Stimulated activated CD8-positive, alpha-beta memory T cell treated with anti-CD3 and anti-CD28 coated beads, Interleukin-7, amount 100 ng/mL, for 4 hours (primary cell): ENCODE measurements around the gene FOXK2.
A peak's percentile ranks its signal among the peaks of the same experiment; 100 is the strongest.
"Not testable (repeated sequence)": the region's sequence is repeated elsewhere in the genome, so short reads cannot be mapped to it uniquely, and the experiment has no call there.

Experiments
- DNase-seq, 2 donors: peaks; one replicate each; pipeline ENCODE4 v3.0.0-alpha.2; 2020; ENCODE audit warnings: low read depth in 2 of 2

Gene FOXK2

DNA sequence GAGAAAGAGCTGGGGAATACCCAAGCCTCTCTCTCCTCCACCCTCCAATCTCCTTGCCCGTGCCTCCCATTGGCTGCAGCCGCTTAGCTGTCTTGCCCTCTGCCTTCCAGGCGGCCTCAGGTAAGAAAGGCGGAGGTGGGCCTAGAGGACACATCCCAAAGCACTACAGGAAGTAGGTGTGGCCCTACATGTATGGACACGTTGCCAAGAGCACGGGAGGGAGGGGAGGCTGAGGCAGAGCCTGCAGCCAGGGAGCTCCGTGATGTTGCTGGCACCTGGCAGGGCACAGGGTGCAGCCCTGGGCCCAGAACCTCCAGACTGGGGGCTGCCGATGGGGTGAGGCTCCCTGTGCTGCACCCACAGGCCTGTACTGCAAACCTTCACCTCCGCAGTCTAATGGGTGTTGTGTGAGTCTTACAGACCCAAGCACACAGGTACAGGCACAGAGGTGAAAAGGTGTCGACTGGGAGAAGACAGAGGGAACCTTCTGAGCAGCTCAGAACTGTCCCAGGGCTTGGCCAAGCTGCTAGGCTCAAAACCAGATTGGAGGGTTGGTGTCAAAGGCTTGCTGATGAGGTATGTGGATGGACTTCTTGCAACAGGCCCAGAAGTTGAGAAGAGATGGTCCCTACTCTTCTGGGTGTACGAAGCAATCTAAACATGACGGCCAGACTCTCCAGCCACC is 23.5 kb upstream of the FOXK2 start:
- no peak for DNase-seq

DNA sequence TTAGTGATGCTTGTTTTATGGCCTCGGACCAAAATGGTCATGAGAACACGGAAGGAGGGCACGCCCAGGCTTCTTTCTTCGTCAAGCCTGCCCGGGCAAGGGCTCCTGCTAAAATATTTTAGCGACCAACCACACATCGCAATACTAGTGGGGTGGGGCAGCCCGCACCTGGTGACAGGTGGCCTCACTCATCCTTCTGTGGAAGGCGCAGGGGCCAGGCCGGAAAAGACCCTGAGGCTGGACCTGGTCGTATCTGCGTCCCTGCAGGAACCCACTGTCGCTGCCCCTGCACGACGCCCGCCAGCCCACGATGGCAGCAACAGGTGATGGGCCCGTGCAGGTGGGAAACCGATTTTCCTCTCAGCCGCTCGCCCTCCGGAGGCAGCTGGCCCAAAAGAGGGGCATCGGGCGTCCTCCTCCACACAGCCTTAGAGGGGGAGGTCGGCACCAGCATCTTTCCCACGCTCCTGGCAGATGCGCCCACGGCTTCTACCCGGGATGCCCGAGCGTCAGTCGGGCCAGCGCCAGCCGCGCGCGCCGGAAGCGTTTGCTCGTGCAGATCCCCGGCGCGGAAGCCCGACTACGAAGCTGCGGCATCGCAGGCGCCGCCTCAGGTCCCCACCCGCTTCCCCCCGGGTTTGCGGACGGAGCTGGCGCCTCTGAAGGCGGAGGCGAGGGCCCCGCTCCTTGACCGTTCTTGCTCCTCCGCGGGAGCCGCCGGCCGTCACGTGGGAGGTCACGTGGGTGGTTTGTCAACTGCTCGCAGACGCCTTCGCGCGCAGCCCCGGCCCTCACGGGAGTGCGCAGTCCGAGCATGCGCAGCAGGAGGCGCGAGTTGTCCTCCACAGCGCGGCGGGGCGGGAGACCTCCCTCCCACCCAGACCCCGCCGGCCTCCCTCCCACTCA is 22.8 kb upstream of the FOXK2 start:
- DNase-seq = peak; percentile 82 to 91

DNA sequence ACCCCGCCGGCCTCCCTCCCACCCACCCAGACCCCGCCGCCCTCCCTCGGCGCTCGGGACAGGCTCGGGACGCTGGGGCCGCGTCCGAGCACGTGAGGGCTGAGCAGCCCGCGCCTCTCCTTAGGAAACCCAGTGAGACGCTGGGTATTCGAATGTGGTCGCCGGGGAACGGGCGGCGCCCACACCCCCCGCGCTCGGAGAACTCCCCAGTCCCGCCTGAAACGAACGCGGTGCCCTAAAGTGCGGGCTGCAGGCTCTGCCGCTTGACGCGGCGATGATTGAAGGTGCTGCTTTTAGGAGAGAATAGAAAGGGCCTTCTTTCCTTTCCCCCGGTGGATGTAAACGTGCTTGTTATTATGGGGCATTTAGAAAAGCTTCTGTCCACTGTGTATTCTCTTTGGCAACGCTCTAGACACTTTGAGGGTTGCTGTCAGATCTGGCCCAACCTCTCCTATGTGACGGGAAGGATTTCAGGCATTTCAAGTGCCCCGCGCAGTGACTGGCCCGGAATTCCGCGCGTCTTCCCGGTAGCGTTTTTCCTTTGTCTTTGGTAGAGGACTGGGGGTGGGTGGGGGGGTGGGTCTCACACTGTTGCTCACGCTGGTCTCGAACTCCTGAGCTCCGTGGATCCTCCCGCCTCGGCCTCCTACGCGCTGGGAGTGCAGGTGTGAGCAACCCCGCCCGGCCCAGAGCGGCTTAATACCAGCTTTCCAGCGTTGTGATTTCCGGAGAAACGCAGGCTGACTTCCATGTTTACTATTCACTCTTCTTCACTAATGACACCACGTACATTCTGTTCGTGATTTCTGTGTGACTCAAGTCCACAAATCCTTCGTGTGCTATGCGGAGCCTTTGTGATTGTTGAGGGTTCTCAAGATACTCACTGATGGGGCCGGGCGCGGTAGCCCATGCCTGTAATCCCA is 21.8 kb upstream of the FOXK2 start:
- DNase-seq = peak in 1 of 2 donors; percentile 35

DNA sequence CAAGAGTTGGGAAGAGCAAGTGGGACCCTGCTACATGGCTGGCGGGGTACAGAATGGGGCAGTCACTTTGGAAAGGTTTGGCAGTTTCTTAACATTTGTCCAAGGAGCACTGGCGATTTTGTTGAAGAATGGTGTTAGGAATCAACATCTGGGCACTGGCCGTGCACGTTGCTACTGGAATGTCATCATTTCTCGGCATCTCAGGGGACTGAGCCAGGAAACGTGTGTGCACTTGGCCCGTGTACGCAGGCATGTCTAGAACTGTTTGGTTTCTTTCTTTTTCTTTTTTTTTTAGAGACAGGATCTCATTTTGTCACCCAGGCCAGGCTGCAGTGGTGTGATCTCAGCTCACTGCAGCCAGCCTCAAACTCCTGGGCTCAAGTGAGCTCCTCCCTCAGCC is 17.3 kb upstream of the FOXK2 start:
- no peak for DNase-seq

DNA sequence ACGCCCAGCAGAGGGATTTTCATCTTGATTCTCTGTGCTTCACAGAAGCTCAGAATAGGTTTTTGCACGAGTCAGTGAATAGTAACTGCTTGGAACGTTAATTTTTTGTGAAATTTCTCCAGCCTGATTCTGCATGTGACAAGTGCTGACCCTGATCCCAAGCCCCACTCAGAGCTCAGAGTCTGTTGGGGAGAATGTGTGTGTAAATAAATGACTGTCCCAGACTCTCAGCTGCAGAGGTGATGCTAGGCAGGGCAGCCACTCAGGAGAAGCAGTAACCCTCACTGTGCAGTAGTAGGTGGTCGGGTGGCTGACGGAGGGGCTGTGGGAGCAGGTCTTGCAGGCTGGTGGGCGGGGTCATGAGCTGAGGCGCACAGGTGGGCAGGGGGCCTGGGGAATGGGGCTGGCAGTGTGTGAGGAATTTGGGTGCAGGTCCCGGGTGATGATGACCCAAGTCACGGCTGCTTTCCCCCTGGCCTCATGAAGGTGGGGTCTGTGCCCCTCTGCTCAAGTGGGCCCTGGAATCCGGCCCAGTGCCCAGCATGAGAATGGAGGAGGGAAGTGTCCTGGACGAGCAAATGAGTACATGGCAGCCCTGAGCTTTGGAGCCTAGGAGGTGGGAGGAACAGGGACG is 16.3 kb upstream of the FOXK2 start:
- no peak for DNase-seq

DNA sequence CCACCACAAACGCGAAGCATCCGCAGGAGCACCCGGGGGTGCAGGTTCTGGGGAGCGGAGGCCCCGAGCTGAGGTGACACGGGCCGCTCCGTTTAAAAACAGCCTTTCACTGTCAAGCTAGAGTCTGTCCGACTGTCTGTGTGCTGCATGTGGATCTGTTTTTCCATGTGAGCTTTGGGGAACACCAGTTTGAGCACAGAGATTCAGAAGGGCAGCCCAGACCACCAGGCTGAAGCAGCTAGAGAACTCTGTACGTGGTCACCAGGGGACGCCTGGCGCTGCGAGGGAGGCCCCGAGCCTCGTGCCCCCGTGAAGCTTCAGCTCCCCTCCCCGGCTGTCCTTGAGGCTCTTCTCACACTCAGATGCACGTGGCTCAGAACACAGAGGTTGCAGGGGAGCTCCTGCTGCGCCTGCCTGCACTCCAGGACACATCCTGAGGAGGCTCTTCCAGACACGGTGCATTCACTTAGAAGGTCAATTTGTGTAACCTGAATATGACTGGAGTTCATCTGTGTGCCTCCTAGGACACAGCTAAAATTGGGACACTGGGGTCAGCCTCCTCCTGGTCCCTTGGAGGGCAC is 15.7 kb upstream of the FOXK2 start:
- no peak for DNase-seq

DNA sequence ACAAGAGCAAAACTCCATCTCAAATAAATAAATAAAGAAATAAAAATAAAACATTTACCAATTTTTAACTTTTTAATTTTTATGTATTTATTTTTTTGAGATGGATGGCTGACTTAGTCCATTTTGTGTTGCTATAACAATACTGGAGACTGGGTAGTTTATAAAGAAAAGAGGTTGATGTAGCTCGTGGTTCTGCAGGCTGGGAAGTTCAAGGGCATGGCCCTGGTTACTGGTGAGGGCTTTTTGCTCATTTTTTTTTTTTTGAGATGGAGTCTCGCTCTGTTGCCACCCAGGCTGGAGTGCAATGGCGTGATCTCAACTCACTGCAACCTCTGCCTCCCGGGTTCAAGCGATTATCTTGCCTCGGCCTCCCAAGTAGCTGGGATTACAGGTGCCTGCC is 14.2 kb upstream of the FOXK2 start:
- DNase-seq = no peak

DNA sequence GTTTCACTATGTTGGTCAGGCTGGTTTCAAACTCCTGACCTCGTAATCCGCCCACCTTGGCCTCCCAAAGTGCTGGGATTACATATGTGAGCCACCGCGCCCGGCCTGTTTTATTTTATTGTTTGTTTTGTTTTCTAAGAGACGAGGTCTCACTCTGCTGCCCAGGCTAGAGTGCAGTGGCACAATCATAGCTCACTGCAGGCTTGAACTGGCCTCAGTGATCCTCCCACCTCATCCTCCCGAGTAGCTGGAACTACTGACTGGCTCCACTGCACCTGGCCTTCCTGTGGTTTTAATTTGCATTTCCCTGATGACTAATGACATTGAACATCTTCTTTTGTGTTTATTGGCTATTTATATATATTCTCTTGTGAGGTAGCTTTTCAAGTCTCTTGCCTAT is 13.1 kb upstream of the FOXK2 start:
- DNase-seq = not testable (repeated sequence)

DNA sequence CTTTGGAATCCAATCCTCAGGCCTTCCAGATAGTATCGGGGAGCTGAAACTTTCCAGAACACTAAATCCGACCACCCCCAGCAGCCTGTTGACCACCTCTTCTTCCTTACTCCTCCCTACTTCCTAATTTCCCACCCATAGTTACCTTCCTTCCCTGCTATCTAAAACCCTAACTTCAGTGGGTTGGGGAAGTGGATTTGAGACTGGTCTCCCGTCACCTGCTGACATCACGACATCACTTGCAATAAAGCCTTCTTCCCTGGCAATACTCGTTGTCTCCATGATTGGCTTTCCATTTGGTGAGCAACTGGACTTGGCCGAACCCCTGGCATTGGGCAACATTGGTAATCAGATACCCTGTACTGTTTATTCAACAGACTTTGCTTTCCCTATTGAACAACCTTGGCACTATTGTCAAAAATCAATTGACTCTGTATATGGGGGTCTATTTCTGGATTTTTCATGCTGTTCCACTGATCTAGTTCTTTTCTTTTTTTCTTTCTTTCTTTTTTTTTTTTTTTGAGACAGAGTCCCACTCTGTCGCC is 11.8 kb upstream of the FOXK2 start:
- no peak for DNase-seq

DNA sequence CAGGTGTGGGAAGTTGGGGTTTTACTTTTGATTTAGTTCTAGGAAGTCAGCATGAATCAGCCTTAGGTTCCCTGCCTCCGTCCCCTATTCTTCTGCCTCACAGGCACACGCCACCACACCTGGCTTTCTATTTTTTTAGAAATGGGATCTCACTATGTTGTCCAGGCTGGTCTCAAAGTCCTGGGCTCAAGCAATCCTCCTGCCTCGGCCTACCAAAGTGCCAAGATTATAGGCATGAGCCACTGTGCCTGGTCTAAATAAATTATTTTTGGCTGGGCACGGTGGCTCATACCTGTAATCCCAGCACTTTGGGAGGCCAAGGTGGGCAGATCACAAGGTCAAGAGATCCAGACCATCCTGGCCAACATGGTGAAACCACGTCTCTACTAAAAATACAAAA is 7.9 kb upstream of the FOXK2 start:
- not testable (repeated sequence) for DNase-seq

DNA sequence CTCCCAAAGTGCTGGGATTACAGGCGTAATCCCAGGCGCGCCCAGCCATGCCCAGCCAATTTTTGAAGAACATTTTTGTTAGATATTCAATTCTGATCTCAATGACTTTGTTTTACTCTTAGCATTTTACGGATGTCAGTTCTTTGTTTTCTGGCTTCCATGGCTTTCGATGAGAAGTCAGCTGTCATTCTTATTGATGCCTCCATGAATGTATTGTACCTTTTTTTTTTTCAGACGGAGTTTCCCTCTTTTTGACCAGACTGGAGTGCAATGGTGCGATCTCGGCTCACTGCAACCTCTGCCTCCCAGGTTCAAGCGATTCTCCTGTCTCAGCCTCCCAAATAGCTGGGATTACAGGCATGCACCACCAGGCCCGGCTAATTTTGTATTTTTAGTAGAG is 5.7 kb upstream of the FOXK2 start:
- DNase-seq = not testable (repeated sequence)

DNA sequence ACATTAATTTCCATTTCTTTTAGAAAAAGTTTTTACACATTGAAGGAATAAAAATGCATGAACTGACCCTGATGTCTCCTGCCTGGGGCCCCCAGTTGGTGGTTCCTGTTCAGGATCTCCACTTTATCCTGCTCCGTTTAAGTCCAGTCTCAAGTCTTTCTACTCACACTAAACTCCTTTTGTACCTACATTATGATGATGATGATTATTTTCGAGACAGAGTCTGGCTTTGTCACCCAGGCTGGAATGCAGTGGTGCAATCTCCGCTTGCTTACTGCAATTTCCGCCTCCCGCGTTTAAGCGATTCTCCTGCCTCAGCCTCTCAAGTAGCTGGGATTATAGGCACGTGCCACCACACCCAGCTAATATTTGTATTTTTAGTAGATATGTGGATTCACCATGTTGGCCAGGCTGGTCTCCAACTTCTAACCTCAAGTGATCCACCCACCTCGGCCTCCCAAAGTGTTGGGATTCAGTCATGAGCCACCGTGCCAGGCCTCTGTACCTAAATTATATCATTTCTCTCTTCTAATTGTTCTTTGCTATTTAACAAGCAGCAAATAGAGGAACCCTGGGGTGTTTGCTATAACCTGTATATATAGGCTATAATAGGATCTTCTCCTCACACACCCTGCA is 2.2 kb upstream of the FOXK2 start:
- no peak for DNase-seq

DNA sequence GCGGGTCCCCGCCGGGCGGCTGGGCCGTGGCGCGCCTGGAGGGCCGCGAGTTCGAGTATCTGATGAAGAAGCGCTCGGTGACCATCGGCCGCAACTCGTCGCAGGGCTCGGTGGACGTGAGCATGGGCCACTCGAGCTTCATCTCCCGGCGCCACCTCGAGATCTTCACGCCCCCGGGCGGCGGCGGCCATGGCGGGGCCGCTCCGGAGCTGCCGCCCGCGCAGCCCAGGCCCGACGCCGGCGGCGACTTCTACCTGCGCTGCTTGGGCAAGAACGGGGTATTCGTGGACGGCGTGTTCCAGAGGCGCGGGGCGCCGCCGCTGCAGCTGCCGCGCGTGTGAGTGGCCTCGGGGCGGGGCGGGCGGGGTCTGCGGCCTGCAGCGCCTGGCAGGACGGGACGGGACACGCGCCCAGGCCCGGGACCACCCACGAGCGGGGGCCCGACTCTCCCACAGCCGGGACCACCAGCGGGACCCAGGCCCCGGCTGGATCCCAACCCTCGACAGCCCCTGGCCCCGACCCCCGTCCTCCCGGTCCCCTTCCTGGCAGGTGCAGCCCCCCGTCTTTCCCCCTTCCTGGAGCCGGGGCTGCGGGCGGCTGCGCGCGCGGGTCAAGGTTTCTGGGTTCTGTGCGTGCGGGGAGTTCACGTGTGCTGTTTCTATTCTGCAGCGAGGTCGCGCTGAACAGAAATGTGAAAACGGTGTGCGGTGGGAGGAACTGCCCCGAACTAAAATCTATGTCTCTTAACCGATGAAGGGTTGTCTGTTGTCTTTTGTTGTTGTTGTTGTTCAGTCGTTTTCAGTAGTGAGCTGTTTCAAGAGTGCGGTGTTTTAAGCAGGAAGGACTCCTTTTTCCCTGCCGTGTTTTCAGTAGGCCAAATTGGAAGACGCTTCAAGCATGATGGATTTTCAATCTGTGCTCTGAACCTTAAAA is 705 bp downstream of the FOXK2 start:
- DNase-seq = peak in 1 of 2 donors; percentile 25

DNA sequence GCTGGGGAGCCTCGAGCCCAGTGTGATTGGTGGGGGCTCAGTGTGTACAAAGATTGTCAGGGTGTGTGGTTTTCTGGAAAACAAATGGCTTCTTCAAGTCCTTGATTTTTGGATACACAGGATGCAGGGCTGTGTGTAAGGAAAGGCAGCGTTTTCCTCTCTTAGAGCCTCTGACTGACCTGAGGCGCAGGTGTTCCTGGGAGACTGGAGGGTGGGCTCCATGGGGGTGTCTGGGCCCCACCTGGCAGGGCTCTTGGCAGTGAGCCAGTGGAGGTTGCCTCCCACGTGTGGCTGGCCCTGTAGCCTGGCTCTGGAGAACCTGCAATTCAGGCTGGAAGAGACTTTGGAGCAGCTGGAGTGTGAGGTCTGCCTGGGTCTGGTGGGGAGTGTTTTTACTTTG is 5.0 kb downstream of the FOXK2 start:
- DNase-seq = no peak

DNA sequence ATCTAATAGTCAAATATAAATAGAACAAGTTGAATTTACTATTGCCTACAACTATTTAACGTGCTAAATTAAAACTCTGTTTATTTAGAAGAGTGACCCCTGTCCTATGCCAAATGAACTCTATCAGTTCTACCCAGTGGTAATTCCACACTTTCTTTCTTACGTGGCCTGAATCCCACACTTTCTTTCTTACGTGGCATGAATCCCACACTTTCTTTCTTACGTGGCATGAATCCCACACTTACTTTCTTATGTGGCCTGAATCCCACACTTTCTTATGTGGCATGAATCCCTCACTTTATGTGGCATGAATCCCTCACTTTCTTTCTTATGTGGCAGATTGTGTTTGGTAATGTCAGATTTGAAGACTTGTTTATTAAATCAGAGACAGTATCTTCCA is 6.2 kb downstream of the FOXK2 start:
- no peak for DNase-seq

DNA sequence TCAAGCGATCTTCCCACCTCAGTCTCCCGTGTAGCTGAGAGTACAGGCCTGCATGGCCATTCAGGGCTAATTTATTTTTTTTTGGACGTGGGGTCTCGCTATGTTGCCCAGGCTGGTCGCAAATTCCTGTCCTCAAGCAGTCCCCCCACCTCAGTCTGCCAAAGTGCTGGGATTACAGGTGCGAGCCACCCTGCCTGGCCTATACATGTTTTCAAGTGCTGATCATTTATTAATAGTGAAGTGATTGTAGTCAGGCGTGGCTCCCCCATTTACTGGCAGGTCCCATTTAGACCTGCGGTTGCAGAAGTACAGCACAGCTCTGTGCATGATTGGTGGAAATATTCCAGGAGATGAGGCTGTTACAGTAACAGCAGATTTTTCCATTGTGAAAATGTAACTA is 8.4 kb downstream of the FOXK2 start:
- DNase-seq = no peak

DNA sequence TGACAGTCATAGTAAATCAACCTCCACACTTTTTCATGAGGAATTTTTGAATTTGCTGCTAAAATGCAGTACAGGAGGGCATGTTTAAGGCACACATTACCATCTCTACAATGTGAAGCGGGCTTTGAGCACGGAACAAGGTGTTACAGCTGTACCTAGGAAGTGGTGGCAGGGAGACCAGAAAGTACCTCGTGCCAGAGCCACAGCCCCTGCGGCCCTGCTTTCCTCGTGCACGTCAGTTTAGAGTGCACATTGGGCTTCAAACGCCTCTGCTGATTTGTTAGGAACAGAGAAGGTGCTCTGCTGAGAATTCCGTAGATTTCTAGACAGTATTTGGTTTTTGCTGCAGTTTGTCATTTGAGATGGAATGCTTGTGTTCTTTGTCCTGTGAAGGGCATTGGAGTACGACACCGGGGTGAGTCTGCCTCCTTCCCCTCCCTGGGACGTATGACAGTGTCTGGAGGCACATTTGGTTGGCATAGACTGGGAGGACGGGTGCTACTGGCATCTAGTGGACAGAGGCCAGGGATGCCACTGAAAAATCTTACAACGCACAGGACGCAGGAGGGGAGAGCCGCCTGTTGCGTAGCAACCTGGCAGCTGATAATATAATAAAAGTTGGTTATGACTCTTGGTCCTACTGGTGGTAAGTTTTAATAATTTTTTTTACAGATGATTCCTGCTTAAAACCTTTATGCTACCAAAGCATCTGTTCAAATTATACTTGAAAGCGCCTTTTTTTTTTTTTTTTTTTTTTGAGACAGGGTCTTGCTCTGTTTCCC is 9.1 kb downstream of the FOXK2 start:
- no peak for DNase-seq

DNA sequence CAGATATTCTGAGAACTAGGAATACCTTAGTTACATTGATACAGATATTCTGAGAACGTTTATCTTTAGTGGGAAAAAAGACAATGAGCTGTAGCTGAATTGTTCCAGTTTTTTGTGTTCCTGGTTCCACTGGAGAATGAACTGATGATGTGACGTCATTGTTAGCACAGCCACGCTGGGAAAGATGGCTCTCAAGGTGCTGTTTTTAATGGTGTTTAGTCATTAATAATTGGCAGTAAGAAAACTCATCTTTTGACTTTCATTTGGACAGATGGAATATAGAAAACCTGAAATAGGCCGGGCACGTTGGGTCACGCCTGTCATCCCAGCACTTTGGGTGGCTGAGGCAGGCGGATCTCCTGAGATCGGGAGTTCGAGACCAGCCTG is 10.4 kb downstream of the FOXK2 start:
- DNase-seq = no peak

DNA sequence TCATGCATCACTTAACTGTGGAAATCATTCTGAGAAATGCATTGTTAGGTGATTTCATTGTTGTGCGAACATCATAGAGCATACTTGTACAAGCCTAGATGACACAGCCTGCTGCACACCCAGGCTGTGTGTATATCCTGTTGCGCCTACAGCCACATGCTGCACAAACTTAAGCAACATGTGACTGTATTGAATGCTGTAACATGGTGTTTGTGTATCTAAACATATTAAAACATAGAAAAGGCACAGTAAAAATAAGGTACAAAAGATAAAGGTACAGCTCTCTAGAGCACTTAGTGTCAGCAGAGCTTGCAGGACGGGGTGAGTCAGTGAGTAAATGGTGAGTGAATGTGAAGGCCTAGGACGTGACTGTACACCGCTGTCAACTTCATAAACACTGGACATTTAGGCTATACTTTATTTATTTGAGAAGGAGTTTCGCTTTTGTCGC is 11.9 kb downstream of the FOXK2 start:
- DNase-seq = no peak
